Measurements from ENCODE around the gene MAPK8IP3.

- no peak for TF ChIP-seq EZH2 (IDR thresholded peaks at IDR 0.05; ENCODE audit: low read length, unreplicated experiment)
- TF ChIP-seq EZH2phosphoT487 (IDR thresholded peaks at IDR 0.05; ENCODE audit: borderline replicate concordance, low read length) = no peak
- no peak for TF ChIP-seq CTCF (conservative IDR thresholded peaks at IDR 0.05; ENCODE audit: low read depth, low read length)
These were observed 75.9 kb downstream of the MAPK8IP3 start for GRCh38 chr16:1781758-1782407.
